OCI-LY3 (cell line): Measurements from ENCODE around the gene IBA57.

ENCODE experiments used
- EZH2phosphoT487 ChIP-seq: fragments of 200-600 bp; shearing (Covaris generic); IDR thresholded peaks from 2 replicates; pipeline ENCODE4 v1.6.1; 2018; ENCODE audit warnings: antibody characterized with exemption, mixed run types, low read depth
- TF ChIP-seq, protein P1 (sequence below): fragments of 200-600, 300-600 bp; sonication (generic); IDR thresholded peaks from 2 replicates; pipeline ENCODE4 v1.5.1; 2014; ENCODE audit warnings: antibody characterized with exemption, low read length, low read depth

DNA sequence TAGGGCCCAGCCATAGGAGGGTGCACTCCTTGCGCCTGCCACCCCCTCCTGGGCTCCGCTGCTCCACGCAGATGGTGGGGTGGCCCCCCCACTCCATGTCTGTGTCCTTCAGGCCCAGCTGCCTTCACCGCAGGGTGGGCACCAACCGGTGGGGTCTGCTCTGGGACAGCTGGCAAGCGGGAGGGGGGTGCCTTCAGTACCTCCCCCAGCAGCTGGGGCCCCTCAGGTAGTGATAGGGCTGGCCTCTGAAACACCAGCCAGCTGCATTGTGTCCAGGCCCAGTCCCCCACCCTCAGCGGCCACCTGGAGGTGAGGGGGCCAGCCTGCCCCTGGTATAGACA, 15.5 kb upstream of the IBA57 start:
- TF ChIP-seq, protein P1, sequence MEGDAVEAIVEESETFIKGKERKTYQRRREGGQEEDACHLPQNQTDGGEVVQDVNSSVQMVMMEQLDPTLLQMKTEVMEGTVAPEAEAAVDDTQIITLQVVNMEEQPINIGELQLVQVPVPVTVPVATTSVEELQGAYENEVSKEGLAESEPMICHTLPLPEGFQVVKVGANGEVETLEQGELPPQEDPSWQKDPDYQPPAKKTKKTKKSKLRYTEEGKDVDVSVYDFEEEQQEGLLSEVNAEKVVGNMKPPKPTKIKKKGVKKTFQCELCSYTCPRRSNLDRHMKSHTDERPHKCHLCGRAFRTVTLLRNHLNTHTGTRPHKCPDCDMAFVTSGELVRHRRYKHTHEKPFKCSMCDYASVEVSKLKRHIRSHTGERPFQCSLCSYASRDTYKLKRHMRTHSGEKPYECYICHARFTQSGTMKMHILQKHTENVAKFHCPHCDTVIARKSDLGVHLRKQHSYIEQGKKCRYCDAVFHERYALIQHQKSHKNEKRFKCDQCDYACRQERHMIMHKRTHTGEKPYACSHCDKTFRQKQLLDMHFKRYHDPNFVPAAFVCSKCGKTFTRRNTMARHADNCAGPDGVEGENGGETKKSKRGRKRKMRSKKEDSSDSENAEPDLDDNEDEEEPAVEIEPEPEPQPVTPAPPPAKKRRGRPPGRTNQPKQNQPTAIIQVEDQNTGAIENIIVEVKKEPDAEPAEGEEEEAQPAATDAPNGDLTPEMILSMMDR: no peak
- TF ChIP-seq EZH2phosphoT487: no peak
